Measurements from ENCODE around the gene NOL4. TPM values are rescaled to one million over a fixed set of nuclear protein-coding genes. Genes with fewer than 3 reads are reported as not detected.
"Not testable (repeated sequence)": the region's sequence is repeated elsewhere in the genome, so short reads cannot be mapped to it uniquely, and the experiment has no call there.

Gene NOL4, protein sequence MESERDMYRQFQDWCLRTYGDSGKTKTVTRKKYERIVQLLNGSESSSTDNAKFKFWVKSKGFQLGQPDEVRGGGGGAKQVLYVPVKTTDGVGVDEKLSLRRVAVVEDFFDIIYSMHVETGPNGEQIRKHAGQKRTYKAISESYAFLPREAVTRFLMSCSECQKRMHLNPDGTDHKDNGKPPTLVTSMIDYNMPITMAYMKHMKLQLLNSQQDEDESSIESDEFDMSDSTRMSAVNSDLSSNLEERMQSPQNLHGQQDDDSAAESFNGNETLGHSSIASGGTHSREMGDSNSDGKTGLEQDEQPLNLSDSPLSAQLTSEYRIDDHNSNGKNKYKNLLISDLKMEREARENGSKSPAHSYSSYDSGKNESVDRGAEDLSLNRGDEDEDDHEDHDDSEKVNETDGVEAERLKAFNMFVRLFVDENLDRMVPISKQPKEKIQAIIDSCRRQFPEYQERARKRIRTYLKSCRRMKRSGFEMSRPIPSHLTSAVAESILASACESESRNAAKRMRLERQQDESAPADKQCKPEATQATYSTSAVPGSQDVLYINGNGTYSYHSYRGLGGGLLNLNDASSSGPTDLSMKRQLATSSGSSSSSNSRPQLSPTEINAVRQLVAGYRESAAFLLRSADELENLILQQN
- total RNA-seq: 1 to 10 TPM; 1.7 to 2.1 (median 2.0) TPM
- long read RNA-seq, donor 1: 0 reads
- long read RNA-seq, donor 2: 0 reads

DNA sequence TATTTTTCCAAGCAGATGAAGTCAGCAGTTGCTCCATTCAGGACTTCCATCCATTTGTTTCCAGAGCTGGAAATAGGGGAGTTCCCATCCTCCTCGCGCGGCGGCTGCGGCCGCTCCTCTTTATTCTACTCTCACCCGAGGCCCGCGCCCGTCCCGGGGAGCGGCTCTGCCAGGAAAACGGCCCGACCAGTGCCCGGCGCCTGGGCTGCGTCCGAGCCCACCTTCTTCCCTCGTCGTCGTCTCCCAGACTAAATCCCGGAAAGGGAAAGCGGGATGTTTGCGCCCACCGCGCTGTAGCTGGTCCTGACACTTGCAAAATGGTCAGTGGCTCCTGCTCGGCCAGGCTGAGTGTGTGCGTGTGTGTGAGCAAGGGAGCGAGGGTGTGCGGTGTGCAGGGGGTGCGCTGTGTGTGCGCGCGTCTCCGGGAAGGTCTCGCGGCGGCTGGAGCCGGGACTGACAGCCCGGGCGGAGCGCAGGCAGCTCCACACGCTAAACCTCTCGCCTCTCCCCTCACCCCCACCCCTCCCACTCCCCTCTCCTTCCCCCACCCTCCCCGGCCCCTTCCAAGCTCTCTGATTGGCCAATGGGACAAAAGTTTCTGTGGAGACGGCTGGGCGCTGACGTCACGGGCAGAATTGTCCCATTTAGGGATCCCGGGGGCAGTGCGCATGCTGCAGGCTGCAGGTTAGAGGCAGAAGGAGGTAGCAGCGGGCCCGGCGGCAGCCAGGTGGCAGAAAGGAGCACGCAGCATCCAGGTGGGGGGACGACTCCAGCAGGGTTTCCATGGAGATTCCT, at the start of gene NOL4:
Gene NOL4, minus strand, starts transcription at position 491 of the 795 bp plus-strand sequence. CDS start 1,660 bp downstream, outside the sequence.
- H3K4me1 ChIP-seq (ENCODE audit: low read depth): peaks cover 22% of the 10 kb centered on the region
- peak; percentile 79 for ATAC-seq
- intact Hi-C loops (cut with DNase I, micrococcal nuclease): no loop called here
- H3K4me3 ChIP-seq: no peak within 1 kb of the TSS
- no peaks in the 10 kb centered on the region for H3K36me3 ChIP-seq (ENCODE audit: low read depth)
- H3K9me3 ChIP-seq: no peaks in the 10 kb centered on the region
- DNase-seq: peak; percentile 56 to 77 (median 75)
- TF ChIP-seq, protein P1, sequence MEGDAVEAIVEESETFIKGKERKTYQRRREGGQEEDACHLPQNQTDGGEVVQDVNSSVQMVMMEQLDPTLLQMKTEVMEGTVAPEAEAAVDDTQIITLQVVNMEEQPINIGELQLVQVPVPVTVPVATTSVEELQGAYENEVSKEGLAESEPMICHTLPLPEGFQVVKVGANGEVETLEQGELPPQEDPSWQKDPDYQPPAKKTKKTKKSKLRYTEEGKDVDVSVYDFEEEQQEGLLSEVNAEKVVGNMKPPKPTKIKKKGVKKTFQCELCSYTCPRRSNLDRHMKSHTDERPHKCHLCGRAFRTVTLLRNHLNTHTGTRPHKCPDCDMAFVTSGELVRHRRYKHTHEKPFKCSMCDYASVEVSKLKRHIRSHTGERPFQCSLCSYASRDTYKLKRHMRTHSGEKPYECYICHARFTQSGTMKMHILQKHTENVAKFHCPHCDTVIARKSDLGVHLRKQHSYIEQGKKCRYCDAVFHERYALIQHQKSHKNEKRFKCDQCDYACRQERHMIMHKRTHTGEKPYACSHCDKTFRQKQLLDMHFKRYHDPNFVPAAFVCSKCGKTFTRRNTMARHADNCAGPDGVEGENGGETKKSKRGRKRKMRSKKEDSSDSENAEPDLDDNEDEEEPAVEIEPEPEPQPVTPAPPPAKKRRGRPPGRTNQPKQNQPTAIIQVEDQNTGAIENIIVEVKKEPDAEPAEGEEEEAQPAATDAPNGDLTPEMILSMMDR (IDR thresholded peaks at IDR 0.05): no peak

GRCh38 chr18:34266029-34266428, 41.3 kb upstream of the NOL4 start:
- peaks cover 11% of the 10 kb centered on the region for H3K9me3 ChIP-seq
- ATAC-seq; DNase-seq; intact Hi-C loops (cut with DNase I, micrococcal nuclease); H3K4me3 ChIP-seq; H3K36me3 ChIP-seq (ENCODE audit: low read depth); H3K4me1 ChIP-seq (ENCODE audit: low read depth): not testable (repeated sequence)

GRCh38 chr18:34261865-34262780, 37.4 kb upstream of the NOL4 start:
- ATAC-seq (peak; percentile 84), DNase-seq (no peak)
- H3K4me1 ChIP-seq (ENCODE audit: low read depth): no peaks in the 10 kb centered on the region
- H3K4me3 ChIP-seq: no peak overlapping the region
- TF ChIP-seq, protein P1 (IDR thresholded peaks at IDR 0.05): no peak
- no peaks in the 10 kb centered on the region for H3K36me3 ChIP-seq (ENCODE audit: low read depth)
- intact Hi-C loops (cut with DNase I, micrococcal nuclease): no loop called here
- H3K9me3 ChIP-seq: peaks cover 11% of the 10 kb centered on the region

- no peak for ATAC-seq
- TF ChIP-seq, protein P1 (IDR thresholded peaks at IDR 0.05): no peak
- no peak overlapping the region for H3K4me3 ChIP-seq
- H3K9me3 ChIP-seq: peaks cover 4% of the 10 kb centered on the region
- no peak for DNase-seq
- no peaks in the 10 kb centered on the region for H3K4me1 ChIP-seq (ENCODE audit: low read depth)
- intact Hi-C loops (cut with DNase I, micrococcal nuclease): no loop called here
- no peaks in the 10 kb centered on the region for H3K36me3 ChIP-seq (ENCODE audit: low read depth)
Measured at GRCh38 chr18:34258176-34258575, 33.5 kb upstream of the NOL4 start.

GRCh38 chr18:34251919-34252318, 27.2 kb upstream of the NOL4 start:
- Histone ChIP-seq H3K36me3 (ENCODE audit: low read depth) (no peaks in the 10 kb centered on the region), H3K9me3 (peaks cover 21% of the 10 kb centered on the region), H3K4me1 (ENCODE audit: low read depth) (no peaks in the 10 kb centered on the region), H3K4me3 (no peak overlapping the region)
- intact Hi-C loops (cut with DNase I, micrococcal nuclease): no loop called here
- TF ChIP-seq, protein P1 (IDR thresholded peaks at IDR 0.05): no peak
- no peak for DNase-seq
- ATAC-seq: peak; percentile 84

Data from mucosa of descending colon (tissue), 3 donors.